Stimulated activated CD8-positive, alpha-beta memory T cell treated with anti-CD3 and anti-CD28 coated beads, Interleukin-7, amount 100 ng/mL, for 24 hours (primary cell): ENCODE results near the gene EYA2.

ENCODE experiments used
- DNase-seq: peaks from one replicate; pipeline ENCODE4 v3.0.0-alpha.2; 2020; ENCODE audit warnings: low read depth

The EYA2 gene

GRCh38 chr20:47111576-47111975, 216.9 kb downstream of the EYA2 start:
- DNase-seq = no peak

DNA sequence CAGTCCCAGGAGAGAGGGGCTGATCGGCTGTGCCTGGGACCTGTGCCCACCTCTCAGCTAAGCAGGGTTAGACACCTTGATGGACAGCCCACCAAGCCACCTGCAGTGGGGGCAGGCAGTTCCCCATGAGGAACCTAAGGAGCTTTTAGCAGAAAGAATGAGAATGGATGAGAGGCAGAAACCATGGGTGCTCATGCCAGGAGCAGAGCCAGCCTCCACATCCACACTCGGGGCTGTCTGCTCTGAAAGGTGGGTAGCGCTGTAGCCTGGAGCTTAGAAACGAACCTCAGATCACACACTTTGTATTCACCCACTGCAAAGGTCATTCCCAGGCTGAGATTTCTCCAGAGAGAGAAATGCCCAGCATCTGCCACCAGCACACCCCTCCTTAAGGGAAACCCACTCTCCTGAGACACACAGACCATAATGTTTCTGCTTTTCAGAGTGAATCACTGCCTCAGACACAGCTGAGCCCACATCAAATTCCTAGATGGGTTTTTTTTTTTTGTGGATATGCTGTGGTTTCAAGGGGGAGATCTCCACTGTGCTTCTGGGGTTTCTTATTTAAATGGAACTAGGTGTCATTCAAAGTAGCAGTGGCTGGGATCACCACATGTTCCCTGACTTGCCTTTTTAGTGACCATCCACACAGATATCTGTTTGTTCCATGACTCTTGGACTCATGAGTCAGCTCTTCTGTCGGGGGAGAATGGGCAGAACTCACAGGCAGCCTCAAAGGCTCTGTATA, 218.9 kb downstream of the EYA2 start:
- DNase-seq = no peak

GRCh38 chr20:47115694-47116093, 221.1 kb downstream of the EYA2 start:
- DNase-seq = no peak

DNA sequence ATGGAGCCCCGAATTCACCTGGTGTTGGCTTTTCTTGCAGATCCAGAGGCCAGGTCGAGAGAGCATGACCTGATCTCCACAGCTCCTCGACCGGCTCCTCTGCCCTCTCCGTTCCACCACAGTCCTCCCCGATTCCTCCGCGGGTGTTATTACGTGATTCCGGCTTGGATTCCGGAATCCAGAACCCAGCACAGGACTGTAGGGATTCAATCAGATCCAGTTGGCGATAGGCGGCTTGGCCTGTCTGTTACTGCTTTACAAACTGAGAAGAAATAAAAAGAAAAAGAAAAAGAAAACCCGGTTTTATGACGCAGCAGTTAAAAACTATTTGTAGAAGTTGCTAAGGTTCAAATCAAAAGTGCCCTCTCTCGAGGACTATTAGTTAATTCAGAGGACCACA, 222.7 kb downstream of the EYA2 start:
- no peak for DNase-seq

- DNase-seq = no peak
Measured at GRCh38 chr20:47117773-47118172, 223.1 kb downstream of the EYA2 start.

DNA sequence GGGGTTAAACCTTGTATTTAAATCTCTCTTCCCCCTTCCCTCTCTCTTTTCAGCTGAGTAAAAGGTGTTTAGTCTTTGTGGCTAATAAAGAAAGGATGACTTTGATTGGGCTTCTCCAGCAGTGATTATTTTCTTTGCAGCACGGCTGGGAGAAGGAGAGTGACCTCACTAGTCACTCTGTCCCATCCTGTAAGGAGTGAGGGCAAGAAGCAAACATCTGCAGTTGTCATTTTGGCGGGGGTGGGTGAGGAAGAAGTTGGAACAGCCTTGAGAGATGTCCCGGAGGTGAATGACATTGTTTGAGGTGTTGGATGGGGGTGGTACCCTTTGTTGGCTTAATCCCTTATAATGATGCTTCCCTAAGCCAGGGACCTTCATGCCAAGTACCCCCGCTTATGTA, 223.6 kb downstream of the EYA2 start:
- no peak for DNase-seq

GRCh38 chr20:47118641-47119040, 224.0 kb downstream of the EYA2 start:
- DNase-seq = no peak

DNA sequence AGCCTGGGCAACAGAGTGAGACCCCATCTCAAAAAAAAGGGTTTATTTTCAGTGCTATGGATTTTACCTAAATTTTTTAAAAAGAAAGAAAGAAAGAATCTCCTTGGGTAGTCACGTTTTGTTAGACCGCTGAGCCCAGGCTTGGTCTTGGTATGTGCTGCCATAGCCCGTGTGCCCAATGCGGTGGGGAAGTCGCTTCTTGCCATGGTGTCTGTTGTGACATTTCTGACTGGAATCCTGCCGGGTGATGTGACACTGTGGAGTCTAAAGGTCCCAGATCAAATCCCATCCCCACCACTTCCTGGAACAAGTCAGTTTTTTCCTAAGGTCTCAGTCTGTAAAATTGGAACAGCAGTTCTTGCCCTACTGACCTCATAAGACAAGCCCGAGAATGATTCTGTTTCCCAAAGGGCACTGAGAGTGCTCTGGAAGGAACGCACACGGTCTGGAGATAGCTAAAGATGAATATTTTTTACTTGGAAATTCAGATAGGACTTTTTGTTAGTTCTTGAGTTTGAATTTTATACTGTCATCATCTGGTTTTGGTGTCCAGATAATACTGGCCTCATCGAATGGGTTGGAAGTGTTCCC, 225.8 kb downstream of the EYA2 start:
- DNase-seq = no peak

DNA sequence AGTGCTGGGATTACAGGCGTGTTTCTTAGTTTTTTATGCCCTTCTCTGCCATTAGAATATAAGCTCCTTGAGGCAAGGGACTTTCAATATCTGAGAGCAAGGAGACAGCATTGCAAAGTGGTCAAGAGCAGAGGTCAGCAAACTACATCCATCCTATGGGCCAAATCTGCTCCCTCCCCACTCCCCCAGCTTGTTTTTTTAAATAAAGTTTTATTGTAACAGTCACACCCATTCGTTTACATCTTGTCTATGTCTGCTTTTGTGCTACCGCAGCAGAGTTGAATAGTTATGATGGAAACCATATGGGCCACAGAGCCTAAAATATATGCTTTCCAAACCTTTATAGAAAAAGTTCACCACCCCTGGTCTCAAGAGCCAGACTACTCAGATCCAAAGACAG, 227.9 kb downstream of the EYA2 start:
- DNase-seq = no peak

GRCh38 chr20:47124181-47124717, 229.6 kb downstream of the EYA2 start:
- no peak for DNase-seq

DNA sequence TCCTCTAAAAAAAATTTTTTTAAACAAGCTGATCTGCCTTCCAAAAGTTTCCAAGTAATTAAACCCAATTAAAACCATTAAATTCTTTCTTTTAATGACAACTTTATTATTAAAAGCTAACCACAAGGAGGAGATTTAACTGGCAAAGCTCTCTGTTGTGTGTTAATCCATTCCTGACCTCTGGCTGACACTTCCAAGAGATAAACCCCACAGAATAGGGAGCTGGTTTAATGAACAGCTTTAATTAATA, 230.8 kb downstream of the EYA2 start:
- DNase-seq = no peak

DNA sequence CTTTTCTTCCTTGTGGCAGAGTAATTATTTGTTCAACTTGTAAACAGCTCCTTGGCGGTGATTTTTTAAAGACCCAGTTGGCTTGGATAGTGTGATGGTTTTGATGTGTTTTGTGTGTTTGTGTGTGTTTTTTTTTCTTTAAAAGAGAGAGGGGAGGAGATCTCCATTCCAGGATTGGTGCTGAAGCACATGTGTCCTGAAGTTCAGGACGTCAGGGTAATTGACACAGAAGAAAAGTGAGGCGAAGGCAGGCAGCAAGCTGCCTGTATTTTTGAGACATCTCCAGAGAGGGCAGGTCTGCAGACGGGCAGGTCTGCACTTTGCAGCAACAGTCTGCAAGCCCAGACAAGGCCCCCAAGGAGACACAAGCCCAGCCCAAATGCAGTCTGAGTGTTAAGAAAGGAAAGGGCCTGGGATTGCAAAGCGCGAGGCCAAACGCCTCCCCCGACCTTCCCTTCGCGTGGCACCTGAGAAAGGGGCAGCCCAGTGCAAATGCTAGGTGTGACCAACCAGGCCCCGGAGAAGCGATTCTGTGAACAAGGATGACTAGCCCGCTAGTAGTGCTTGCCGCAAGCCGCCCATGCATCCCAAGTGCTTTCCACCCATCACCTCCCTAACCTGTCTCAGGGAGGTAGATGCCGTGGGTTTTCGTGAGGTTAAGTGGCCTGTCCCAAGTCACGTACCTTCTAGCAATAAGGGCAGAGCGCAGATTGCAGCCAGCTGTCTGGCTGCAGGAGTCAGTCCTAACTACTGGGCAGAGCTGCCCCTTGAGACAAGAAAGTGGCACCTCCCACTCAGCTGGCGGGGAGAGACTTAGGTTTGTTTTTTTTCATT, 231.3 kb downstream of the EYA2 start:
- DNase-seq = no peak

- no peak for DNase-seq
Measured at GRCh38 chr20:47126709-47127108, 232.1 kb downstream of the EYA2 start.

GRCh38 chr20:47127546-47127945, 232.9 kb downstream of the EYA2 start:
- no peak for DNase-seq

- DNase-seq = no peak
Measured at GRCh38 chr20:47127999-47128398, 233.4 kb downstream of the EYA2 start.

GRCh38 chr20:47129306-47129705, 234.7 kb downstream of the EYA2 start:
- DNase-seq = no peak

GRCh38 chr20:47133809-47134456, 239.3 kb downstream of the EYA2 start:
- DNase-seq = no peak

DNA sequence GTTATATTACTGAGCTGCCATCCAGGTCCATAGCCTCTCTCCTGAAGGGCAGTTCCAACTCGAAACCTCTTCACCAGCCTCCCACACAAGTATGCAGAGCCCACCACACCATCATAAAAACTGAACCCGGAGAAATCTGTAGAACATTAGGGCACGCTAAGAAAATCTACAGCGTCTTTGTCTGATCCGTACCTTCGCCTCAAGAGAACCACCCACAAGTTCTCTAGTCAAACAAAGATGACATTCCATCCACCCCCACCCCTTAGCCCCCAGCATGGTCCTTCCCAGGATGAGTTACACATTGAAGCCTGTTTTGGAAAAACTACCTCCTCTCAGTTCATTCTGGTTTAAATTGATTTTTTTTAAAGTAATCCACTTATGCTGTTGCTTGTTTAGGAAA, 242.1 kb downstream of the EYA2 start:
- no peak for DNase-seq

DNA sequence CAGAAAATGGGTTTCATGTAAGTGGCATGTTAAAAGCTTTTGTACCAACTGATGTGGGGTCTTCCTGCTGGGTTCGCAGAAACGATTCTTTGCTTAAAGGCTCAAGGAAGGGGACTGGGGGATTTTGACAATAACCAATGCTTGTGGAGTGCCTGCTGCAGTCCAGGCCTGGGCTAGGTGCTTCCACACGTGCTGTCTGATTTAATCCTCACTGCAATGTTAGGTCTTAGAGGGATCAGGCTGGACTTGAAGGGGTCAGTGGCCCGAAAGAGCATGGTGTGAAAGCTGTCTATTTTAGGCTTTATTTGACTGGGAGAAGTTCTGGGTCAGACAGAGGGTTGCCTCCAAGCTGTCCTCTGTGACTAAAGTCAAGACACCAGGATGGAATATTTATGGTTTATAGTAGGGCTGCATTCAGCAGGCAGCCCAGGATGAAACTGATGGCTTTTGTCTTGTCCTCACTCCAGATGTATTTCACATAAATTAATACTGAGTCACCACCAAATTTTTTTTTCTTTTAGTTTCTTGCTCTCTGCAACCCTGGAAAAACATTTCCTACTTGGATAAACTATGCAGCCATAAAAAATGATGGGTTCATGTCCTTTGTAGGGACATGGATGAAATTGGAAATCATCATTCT, 242.7 kb downstream of the EYA2 start:
- DNase-seq = no peak

GRCh38 chr20:47139934-47140535, 245.4 kb downstream of the EYA2 start:
- no peak for DNase-seq

- no peak for DNase-seq
Measured at GRCh38 chr20:47141350-47141921, 246.8 kb downstream of the EYA2 start.
